Fibroblast of mammary gland (primary cell): Measurements from ENCODE around the gene OR11G2.
"Not testable (repeated sequence)": the region's sequence is repeated elsewhere in the genome, so short reads cannot be mapped to it uniquely, and the experiment has no call there.

ENCODE experiments used
- DNase-seq: peaks from one replicate; pipeline ENCODE4 v3.0.0-alpha.2; 2010; ENCODE audit warnings: low read depth
- H3K4me3 ChIP-seq: 2 replicates; pipeline ENCODE4 v1.5.1; 2011; ENCODE audit warnings: low read depth, mild to moderate bottlenecking, low read length, moderate library complexity; ENCODE audit not compliant: control insufficient read depth
- CTCF ChIP-seq: conservative IDR thresholded peaks from 2 replicates; pipeline ENCODE4 v1.5.1; 2011; ENCODE audit warnings: low read depth, low read length, inconsistent platforms; ENCODE audit not compliant: control insufficient read depth, insufficient read depth

OR11G2 gene

DNA sequence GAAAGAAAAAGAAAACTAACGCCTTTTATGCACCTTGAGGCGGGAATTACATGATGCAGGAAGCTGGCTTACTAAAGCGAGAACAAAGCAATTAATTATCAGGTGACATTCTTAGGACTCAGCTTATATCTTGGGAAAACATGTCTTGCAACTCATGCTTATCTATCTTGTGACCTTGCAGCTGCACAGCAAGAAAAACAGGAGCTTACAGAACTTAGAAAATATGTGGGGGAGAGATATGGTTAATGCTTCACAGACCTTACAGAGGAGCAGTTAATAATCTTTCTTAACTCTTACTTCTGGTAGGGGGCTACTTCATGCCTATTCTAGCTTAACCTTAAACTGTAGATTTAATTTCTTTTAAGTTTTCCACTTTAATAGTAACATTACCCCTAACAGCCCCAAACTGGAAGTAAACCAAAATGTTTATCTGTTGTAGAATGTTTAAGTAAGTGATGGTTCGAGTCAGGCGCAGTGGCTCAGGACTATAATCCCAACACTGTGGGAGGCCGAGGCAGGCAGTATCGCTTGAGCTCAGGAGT lies 13.2 kb upstream of the OR11G2 start:
- no peak for DNase-seq
- no peak for TF ChIP-seq CTCF
- no peak overlapping the region for H3K4me3 ChIP-seq

DNA sequence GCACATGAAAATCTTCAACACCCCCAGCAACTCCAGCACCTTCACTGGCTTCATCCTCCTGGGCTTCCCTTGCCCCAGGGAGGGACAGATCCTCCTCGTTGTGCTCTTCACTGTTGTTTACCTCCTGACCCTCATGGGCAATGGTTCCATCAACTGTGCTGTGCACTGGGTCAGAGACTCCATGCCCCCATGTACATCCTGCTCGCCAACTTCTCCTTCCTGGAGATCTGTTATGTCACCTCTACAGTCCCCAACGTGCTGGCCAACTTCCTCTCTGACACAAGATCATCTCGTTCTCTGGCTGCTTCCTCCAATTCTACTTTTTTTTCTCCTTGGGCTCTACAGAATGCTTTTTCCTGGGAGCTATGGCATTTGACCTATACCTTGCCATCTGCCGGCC lies 11.5 kb upstream of the OR11G2 start:
- H3K4me3 ChIP-seq, result no peak overlapping the region
- no peak for TF ChIP-seq CTCF
- no peak for DNase-seq

DNA sequence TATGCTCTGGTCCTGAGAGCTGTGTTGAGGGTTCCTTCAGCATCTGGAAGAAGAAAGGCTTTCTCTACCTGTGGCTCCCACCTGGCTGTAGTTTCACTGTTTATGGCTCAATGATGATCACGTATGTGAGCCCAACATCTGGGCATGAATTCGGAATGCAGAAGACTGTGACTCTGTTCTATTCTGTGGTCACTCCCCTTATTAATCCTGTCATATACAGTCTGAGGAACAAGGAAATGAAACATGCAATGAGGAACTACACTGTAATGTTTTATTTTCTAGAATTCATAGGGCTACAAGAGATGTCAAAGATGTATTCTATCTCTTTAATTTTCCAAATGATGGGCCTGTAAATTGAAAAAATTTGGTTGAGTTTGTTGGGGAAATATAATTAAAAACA lies 10.8 kb upstream of the OR11G2 start:
- no peak overlapping the region for H3K4me3 ChIP-seq
- no peak for DNase-seq
- no peak for TF ChIP-seq CTCF

DNA sequence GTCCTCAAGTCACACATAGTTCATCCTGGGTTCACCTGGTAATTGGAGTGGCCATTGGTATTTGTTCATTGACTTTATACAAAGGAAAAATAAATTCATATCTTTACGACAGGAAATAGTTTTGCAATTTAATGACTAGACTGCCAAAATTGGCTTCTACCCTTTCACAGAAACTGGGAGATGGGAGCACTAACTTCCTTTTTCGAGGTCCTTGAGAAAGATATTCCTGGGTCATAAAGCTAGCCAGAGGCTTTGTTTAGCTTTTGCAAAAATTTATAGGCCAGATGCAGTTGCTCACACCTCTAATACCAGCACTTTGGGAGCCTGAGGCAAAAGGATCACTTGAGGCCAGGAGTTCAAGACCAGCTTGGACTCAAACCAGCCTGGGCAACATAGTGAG lies 10.2 kb upstream of the OR11G2 start:
- DNase-seq, result no peak
- no peak overlapping the region for H3K4me3 ChIP-seq
- TF ChIP-seq CTCF, result no peak

GRCh38 chr14:20184181-20184580 lies 6.5 kb upstream of the OR11G2 start:
- no peak for TF ChIP-seq CTCF
- H3K4me3 ChIP-seq, result no peak overlapping the region
- DNase-seq, result no peak

DNA sequence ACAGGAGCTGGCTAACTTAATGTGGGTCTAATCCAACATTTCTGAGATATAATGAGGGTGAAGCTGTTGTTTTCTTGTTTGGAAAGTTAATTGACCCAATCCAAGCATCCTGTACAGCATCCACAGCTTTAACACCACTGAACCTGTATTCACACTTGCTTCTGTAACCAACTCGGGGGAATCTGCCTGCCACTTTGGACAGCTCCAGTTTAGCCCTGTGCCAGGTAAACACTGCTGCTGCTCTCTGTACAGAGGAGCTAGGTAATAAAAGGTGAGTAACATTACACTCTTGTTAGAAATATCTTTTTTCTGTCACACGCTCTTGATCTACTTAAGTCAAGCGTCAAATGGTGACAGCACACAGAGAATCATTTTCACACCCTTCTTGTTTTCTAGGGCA lies 700 bp downstream of the OR11G2 start:
- H3K4me3 ChIP-seq, result no peak overlapping the region
- DNase-seq, result no peak
- no peak for TF ChIP-seq CTCF

- H3K4me3 ChIP-seq, result no peak overlapping the region
- TF ChIP-seq CTCF, result no peak
Observed at GRCh38 chr14:20194101-20194500, 3.4 kb downstream of the OR11G2 start.

GRCh38 chr14:20195170-20195569 lies 4.5 kb downstream of the OR11G2 start:
- not testable (repeated sequence) for DNase-seq, H3K4me3 ChIP-seq

More at GRCh38 chr14:20194101-20194500, 3.4 kb downstream of the OR11G2 start:
- no peak for DNase-seq
